Ascending aorta (tissue), 2 donors: ENCODE data around the gene ZNF488. TPM values are rescaled to one million over a fixed set of nuclear protein-coding genes. Genes with fewer than 3 reads are reported as not detected.

ENCODE experiments used
- DNase-seq, 2 donors: peaks; one replicate each; pipeline ENCODE4 v3.0.0-alpha.2; 2019; ENCODE audit warnings: low spot score in 2 of 2
- H3K27ac ChIP-seq, 2 donors: fragments of 200-600 bp; sonication (generic); one replicate each; pipeline ENCODE4 v1.5.1; 2016 to 2017; ENCODE audit warnings: mild to moderate bottlenecking in 1 of 2
- H3K27me3 ChIP-seq: fragments of 200-600 bp; sonication (generic); one replicate; pipeline ENCODE4 v1.5.1; 2017
- H3K36me3 ChIP-seq, 2 donors: fragments of 200-600 bp; sonication (generic); one replicate each; pipeline ENCODE4 v1.5.1; 2016
- H3K4me1 ChIP-seq, 2 donors: fragments of 200-600 bp; sonication (generic); one replicate each; pipeline ENCODE4 v1.5.1; 2016 to 2017; ENCODE audit warnings: mild to moderate bottlenecking in 1 of 2
- H3K4me3 ChIP-seq, 2 donors: fragments of 200-600 bp; sonication (generic); one replicate each; pipeline ENCODE4 v1.5.1; 2016 to 2017; ENCODE audit warnings: mild to moderate bottlenecking in 1 of 2
- H3K9me3 ChIP-seq, 2 donors: fragments of 200-600 bp; sonication (generic); one replicate each; pipeline ENCODE4 v1.5.1; 2016
- intact Hi-C: fragments of 100-400 bp; cut with DNase I; formaldehyde crosslinking; loops from one replicate; pipeline ENCODE4 v1.15.1; 2023
- total RNA-seq: library from RNA; depleted of rRNA; stranded (reverse); fragments of >200 nt; gene quantifications from one replicate; pipeline ENCODE4 v1.1.0, GENCODE V29; 2016
- TF ChIP-seq, protein P1 (sequence below), 3 experiments: fragments of 200-600 bp in 2 of 3; fragments of 450-650 bp in 1 of 3; sonication (generic) in 2 of 3; IDR thresholded peaks; one replicate each; pipeline ENCODE4 v1.5.1; 2016 to 2019; ENCODE audit warnings: antibody characterized with exemption in 3 of 3, mild to moderate bottlenecking in 1 of 3, moderate library complexity in 1 of 3

The ZNF488 gene
- total RNA-seq, 1 donor from 2014 or later, result not detected

- Histone ChIP-seq H3K27ac (no peak overlapping the region), H3K4me1 (no peaks in the 10 kb centered on the region), H3K27me3 (no peaks in the 10 kb centered on the region), H3K36me3 (no peaks in the 10 kb centered on the region), H3K9me3 (no peaks in the 10 kb centered on the region), H3K4me3 (no peak overlapping the region)
- TF ChIP-seq, protein P1, sequence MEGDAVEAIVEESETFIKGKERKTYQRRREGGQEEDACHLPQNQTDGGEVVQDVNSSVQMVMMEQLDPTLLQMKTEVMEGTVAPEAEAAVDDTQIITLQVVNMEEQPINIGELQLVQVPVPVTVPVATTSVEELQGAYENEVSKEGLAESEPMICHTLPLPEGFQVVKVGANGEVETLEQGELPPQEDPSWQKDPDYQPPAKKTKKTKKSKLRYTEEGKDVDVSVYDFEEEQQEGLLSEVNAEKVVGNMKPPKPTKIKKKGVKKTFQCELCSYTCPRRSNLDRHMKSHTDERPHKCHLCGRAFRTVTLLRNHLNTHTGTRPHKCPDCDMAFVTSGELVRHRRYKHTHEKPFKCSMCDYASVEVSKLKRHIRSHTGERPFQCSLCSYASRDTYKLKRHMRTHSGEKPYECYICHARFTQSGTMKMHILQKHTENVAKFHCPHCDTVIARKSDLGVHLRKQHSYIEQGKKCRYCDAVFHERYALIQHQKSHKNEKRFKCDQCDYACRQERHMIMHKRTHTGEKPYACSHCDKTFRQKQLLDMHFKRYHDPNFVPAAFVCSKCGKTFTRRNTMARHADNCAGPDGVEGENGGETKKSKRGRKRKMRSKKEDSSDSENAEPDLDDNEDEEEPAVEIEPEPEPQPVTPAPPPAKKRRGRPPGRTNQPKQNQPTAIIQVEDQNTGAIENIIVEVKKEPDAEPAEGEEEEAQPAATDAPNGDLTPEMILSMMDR (IDR thresholded peaks at IDR 0.05), result no peak
- intact Hi-C loops, result no loop called here
- peak in 1 of 2 donors; percentile 45 for DNase-seq
Observed at GRCh38 chr10:47325303-47326291, 58.5 kb downstream of the ZNF488 start.

DNA sequence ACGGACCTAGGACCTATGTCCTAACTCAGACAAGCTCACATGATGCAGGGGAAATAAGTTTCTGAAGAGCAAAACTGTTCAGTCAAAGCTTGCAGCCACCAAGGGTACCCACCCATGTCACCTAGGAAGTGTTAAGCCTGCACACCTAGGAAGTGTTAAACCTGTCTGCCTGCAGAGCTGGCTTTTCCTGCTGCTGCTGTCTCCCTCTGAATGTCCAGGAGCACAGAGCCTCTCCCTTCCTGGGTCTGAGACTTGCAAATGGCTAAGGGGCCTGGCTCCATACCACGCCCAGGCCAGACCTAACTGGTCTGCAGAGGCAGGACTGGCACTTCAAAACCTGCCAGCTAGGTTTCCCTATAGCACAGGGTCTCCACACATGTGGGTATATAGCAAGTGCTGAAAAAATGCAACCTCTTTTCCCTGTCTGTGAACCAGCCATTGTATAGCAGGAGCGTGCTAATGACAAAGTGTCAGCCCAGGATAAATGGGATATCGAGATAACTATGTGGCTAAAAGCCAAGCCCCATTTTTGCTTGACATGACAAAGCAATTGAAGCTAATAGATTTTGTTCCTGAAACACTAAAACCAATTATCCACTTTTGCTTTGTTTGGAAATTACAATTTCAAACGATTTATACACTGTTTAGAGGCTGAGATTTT is 60.3 kb downstream of the ZNF488 start:
- no peak overlapping the region for H3K4me3 ChIP-seq
- H3K27me3 ChIP-seq, result no peaks in the 10 kb centered on the region
- no peak overlapping the region for H3K27ac ChIP-seq
- peak in 1 of 2 donors; percentile 43 for DNase-seq
- no peaks in the 10 kb centered on the region for H3K9me3 ChIP-seq
- intact Hi-C loops, result no loop called here
- H3K4me1 ChIP-seq, result no peaks in the 10 kb centered on the region
- H3K36me3 ChIP-seq, result no peaks in the 10 kb centered on the region
- TF ChIP-seq, protein P1 (IDR thresholded peaks at IDR 0.05), result no peak

GRCh38 chr10:47323087-47323486 is 61.0 kb downstream of the ZNF488 start:
- intact Hi-C loops, result no loop called here
- Histone ChIP-seq H3K4me3 (no peak overlapping the region), H3K4me1 (no peaks in the 10 kb centered on the region), H3K36me3 (no peaks in the 10 kb centered on the region), H3K27ac (no peak overlapping the region), H3K27me3 (no peaks in the 10 kb centered on the region), H3K9me3 (no peaks in the 10 kb centered on the region)
- no peak for DNase-seq
- TF ChIP-seq, protein P1 (IDR thresholded peaks at IDR 0.05), result no peak

- Histone ChIP-seq H3K9me3 (no peaks in the 10 kb centered on the region), H3K4me1 (no peaks in the 10 kb centered on the region), H3K27ac (no peak within 1 kb of the TSS), H3K4me3 (no peak within 1 kb of the TSS), H3K36me3 (no peaks in the 10 kb centered on the region), H3K27me3 (no peaks in the 10 kb centered on the region)
- DNase-seq, result peak in 1 of 2 donors; percentile 53
- intact Hi-C loops, result no loop called here
- TF ChIP-seq, protein P1 (IDR thresholded peaks at IDR 0.05), result no peak
Observed at GRCh38 chr10:47322300-47323061, 61.6 kb downstream of the ZNF488 start, which contains the start of gene GDF2. Gene GDF2 (plus strand): TSS chr10:47322454. CDS start chr10:47322669, 215 bp downstream.

DNA sequence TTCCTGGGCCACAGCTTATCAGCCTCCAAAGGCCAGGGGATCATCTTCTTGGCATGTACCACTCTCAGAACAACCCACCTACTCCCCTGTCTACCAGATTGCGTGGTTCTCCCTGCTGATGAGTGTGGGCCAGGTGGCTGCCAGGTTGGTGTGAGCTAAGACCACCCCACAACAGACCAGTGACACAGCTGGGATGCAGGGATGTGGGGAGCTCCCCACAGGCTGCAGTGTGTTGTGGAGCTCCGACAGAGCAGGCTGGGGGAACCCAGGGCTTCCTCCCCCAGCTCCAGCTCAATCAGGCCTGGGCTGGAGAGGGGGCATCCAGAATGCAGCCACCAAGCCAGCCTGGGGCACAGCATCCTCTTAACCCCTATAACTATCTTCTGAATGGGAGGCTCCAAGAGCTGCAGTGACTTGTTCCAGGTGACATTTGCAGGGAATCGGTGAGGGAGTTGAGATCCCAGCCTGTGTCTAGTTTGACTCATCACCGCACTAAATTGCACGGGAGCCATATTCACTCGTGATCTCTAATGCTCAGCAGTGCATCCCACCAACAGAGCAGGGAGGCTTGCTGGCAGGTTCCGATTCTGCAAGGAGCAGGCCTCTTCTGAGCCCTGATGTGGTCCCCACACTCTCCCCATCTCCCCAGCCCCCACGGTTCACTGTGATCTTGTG is 62.4 kb downstream of the ZNF488 start:
- no peaks in the 10 kb centered on the region for H3K36me3 ChIP-seq
- intact Hi-C loops, result no loop called here
- no peaks in the 10 kb centered on the region for H3K9me3 ChIP-seq
- H3K4me3 ChIP-seq, result no peak overlapping the region
- TF ChIP-seq, protein P1 (IDR thresholded peaks at IDR 0.05), result no peak
- no peaks in the 10 kb centered on the region for H3K27me3 ChIP-seq
- no peaks in the 10 kb centered on the region for H3K4me1 ChIP-seq
- peak in 1 of 2 donors; percentile 40 for DNase-seq
- H3K27ac ChIP-seq, result no peak overlapping the region
